NCI-H510A (cell line): ENCODE measurements around the gene ZNF367.
"Not testable (repeated sequence)": the region's sequence is repeated elsewhere in the genome, so short reads cannot be mapped to it uniquely, and the experiment has no call there.

Source experiments
- DNase-seq: peaks from one replicate; lab custom pipeline; 2025; lab: John Stamatoyannopoulos, UW

Gene ZNF367

DNA sequence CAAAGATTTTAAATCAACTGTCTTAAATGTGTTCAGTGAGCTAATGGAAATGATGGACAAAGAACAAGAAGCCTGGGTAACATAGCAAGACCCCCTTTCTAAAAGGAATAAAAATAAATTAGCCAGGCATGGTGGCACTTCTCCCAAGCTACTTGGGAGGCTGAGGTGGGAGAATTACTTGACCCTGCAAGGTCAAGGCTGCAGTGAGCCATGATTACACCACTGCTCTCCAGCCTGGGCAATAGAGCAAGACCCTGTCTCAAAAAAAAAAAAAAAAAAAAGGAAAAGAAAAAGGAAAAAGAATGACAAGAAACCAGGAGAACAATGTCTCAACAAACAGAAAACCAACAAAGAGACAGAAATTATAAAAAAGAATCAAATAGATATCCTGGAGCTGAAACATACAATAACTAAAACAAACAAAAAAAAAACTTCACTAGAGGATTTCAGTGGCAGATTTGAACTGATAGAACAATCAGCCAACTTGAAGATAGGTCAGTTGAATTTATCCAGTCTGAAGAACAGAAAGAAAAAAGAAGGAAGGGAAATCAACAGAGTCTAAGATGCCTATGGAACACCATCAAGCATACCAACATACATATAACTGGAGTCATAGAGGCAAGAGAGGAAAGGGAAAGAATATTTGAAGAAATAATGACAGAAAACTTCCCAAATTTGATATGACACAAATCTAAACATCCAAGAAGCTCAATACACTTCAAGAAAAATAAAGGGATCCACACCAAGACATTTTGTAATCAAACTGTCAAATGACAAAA lies 17.8 kb downstream of the ZNF367 start:
- DNase-seq = no peak

- DNase-seq = no peak
These were observed 18.9 kb downstream of the ZNF367 start for GRCh38 chr9:96399325-96399633.

DNA sequence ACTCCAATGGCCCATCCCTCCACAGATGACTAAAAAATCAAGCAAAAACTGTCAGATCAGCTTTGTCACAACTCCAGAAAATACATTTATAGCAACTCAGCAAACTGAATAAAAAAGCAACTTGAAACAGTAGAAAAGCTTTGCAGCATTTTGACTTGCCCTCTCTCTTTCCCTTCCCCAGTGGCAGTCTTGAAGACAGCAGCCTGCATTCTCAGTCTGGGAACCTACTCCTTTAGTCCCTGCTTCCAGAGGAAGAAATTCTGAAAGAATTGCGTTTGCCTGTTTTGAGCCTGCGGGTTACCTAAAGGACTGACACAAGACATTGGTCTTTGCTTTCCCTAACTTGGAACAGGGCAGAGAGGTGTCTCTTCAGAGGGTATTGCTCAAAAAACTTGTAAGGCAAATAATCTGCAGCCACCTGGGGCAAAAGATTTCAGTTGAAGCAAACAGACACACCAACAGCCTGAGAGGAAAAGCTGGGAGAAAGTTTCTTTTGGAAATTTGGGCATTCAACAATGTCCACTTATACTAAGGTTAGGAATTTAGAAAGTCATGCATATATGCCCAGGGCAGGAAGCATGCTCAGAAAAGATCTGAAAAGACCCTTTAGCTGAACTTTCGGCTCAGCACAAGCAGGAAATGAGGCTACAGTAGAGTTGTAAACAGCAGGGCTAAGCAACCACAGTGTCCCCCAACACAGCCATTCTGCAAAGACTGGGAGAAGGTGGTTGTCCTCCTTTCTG lies 19.4 kb downstream of the ZNF367 start:
- DNase-seq = no peak

- DNase-seq = no peak
These were observed 22.2 kb downstream of the ZNF367 start for GRCh38 chr9:96395964-96396363.

DNA sequence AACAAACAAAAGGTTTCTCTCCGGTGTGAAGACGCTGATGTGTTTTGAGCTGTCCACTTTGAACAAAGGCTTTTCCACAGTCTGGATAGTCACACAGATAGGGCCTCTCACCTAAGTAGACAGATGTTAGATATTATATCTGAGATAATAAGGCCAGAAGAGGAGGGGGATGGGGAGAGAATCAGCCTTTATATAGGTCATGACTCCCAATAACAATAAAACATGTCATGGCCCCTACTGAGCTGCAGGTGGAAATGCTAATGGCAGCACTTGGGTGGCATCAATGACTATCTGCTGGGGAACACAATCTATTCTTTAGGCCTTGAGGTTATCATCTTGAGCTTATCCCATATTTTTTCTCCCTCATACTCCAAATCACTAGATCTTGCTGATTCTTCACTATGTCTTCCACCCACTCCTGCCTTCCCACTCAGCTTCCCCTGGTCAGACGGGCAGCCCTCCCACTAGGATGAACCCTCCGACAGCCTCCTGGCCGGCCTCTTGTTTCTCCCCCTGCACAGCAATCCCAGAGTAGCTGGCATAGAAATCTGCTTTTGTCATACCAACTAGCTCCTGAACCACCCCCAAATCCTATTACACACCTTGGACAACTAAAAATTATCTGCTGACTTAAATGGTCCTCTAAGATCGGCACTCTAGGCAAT lies 23.2 kb downstream of the ZNF367 start:
- no peak for DNase-seq

DNA sequence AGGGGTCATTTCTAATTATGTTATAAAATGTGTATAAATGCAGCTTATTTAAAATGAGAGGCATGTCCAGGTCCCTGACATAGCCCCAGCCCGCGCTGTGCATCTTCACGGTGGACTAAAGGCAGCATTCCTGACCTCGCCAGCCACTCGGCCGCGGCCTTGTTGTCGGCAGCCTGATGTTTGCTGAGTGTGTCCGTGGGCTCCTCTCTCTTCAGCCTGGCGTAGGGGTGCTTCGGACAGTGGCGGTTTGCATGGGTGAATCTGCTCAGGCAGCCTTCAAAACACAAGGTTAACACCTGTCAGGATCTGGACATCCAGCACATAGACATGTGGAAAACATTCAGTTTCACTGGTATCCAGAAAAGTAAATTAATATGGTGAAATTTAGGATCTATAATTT lies 25.9 kb downstream of the ZNF367 start:
- no peak for DNase-seq

DNA sequence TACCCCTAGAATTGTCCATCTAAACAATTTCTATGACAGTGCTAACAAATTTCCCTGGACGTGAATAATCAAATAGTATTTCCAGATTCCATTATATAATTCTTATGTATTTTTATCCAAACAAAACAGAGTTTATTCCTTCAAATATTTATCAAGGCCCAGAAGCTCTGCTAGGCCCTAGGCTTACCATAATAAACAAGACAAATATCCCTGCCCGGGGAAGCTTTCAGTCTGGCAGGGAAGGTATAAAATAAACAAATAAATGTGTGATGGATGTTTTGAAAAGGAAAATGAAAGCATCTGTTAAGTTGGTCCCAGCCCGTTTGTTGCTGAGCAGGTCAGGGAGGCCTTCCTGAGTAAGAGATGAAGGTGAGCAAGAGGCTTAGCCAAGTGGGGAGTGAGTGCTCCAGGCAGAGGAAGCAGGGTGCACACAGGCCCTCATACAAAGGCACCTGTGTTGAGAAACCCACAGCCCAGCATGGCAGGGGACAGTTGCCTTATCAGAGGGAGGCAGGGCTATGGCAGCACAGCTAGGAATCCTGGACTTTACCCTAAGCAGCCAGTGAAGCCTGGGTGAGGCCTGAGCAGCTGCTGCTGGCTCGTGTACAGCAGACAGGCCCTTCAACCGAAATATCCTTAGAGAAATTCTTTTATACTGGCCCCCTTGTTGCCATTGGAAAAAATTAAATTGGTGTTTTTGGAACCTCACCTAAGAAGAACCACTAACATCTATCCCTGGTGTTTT lies 27.0 kb downstream of the ZNF367 start:
- DNase-seq = no peak

- DNase-seq = no peak
These were observed 30.0 kb downstream of the ZNF367 start for GRCh38 chr9:96388144-96388543.

DNA sequence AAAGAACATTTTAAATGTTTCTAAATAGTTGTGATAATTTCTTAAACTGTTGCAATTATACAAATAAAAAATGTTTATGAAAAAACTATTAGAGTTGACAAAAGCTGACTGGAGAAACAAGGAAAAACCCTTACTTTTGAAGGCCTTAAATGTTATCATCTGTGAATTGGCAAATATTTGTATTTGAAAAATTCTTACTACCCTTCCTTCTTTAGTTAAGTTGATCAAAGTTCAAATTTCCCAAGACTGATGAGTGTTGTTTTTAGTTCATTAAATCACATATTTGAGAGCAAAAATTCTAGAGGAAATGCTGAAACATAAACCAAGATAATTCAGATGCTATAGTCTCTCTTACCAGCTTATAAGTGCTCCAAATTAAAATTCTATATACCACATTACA lies 32.0 kb downstream of the ZNF367 start:
- DNase-seq = no peak

DNA sequence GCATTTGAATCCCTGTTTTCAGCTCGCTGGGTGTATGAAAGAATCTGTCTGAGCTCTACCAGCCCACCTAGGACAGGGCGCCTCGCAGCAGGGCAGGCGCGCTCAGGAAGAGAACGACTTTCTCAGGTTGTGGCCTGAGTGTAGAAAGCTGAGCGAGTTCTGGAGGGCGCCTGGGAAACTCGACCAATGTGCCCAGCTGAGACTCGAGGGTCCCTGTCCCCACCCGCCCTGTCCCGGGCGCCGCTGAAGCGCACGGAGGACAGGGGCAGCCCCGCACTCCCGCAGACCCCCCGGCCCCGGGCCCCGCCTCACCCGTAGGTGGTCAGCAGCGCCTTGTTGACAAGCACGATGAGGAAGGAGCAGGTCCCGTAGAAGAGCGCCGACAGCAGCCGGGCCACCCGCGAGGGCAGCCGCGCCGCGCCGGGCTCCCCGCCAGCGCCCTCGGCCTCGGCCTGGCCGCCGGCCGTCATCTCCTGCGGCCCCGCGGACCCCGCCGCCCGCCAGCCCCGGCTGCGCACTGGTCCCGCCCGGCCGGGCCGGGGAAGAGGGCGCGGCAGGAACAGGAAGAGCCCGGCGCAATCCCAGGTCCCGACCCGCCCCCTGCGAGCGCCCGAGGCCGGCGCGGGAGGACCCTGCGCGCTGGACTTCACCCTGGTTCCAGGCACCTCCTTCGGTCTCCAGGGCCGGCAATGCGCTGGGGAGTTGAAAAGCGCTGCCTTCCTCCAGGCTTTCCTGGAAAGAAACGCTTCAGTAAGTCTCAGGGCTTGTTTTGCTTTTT lies 34.8 kb downstream of the ZNF367 start, which contains the start of gene SLC35D2:
Gene SLC35D2, minus strand, starts transcription at position 547 of the 778 bp plus-strand sequence. Its CDS starts 77 bp downstream, at position 470.
- peak; percentile 22 for DNase-seq

GRCh38 chr9:96382839-96383164 lies 35.4 kb downstream of the ZNF367 start:
- DNase-seq = no peak

- DNase-seq = no peak
These were observed 36.0 kb downstream of the ZNF367 start for GRCh38 chr9:96382175-96382574.

GRCh38 chr9:96381696-96382095 lies 36.5 kb downstream of the ZNF367 start:
- DNase-seq = no peak

- DNase-seq = no peak
These were observed 37.0 kb downstream of the ZNF367 start for GRCh38 chr9:96381125-96381524.

- DNase-seq = no peak
These were observed 38.7 kb downstream of the ZNF367 start for GRCh38 chr9:96379461-96379860.

GRCh38 chr9:96378187-96378586 lies 40.0 kb downstream of the ZNF367 start:
- DNase-seq = no peak

GRCh38 chr9:96376891-96377874 lies 41.0 kb downstream of the ZNF367 start:
- DNase-seq = no peak

DNA sequence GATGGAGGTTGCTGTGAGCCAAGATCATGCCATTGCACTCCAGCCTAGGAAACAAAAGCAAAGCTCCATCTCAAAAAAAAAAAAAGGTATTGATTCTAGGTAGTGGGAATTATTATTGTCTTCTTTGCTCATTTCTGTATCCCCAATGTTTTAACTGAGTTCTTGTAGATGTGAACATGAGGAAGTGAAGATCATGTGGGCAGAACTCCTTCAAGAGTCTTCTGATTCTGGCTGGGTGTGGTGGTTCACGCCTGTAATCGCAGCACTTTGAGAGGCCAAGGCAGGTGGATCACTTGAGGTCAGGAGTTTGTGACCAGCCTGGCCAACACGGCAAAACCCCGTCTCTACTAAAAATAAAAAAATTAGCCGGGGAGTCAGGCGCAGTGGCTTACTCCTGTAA lies 42.7 kb downstream of the ZNF367 start:
- not testable (repeated sequence) for DNase-seq

GRCh38 chr9:96367943-96368342 lies 50.2 kb downstream of the ZNF367 start:
- no peak for DNase-seq

- DNase-seq = no peak
These were observed 54.8 kb downstream of the ZNF367 start for GRCh38 chr9:96363175-96363967.
